Chondrocyte (in vitro differentiated cells): Measurements from ENCODE around the gene TULP1. TPM values are rescaled to one million over a fixed set of nuclear protein-coding genes. Genes with fewer than 3 reads are reported as not detected.

ENCODE experiments used
- DNase-seq: peaks from one replicate; pipeline ENCODE4 v3.0.0; 2021; ENCODE audit warnings: mixed read lengths, low spot score
- H3K27ac Mint-ChIP-seq: one replicate; pipeline ENCODE4 v1.8.0; 2021; ENCODE audit warnings: mild to moderate bottlenecking, moderate library complexity, mixed read lengths; ENCODE audit not compliant: unreplicated experiment
- H3K27me3 Mint-ChIP-seq: 2 replicates; pipeline ENCODE4 v1.8.0; 2021; ENCODE audit warnings: low read depth, mixed read lengths
- H3K36me3 Mint-ChIP-seq: 2 replicates; pipeline ENCODE4 v1.8.0; 2021; ENCODE audit warnings: low read depth, mixed read lengths
- H3K4me1 Mint-ChIP-seq: 2 replicates; pipeline ENCODE4 v1.8.0; 2021; ENCODE audit warnings: low read depth, mild to moderate bottlenecking, mixed read lengths
- H3K4me3 Mint-ChIP-seq: one replicate; pipeline ENCODE4 v1.8.0; 2021; ENCODE audit warnings: mild to moderate bottlenecking, moderate library complexity, mixed read lengths; ENCODE audit not compliant: unreplicated experiment
- H3K9me3 Mint-ChIP-seq: 2 replicates; pipeline ENCODE4 v1.8.0; 2021; ENCODE audit warnings: low read depth, mixed read lengths
- total RNA-seq: library from RNA; stranded (reverse); gene quantifications from 3 replicates; pipeline ENCODE4 v1.2.1, GENCODE V29; 2021
- TF ChIP-seq, protein P1 (sequence below): fragments of 200-600 bp; sonication (generic); IDR thresholded peaks from 2 replicates; pipeline ENCODE4 v1.5.0; 2021; ENCODE audit warnings: antibody characterized with exemption, mild to moderate bottlenecking, moderate library complexity

Gene TULP1
- total RNA-seq, 1 donor from 2014 or later = not detected

- DNase-seq = no peak
- Mint-ChIP-seq H3K4me3 (no peak overlapping the region), H3K27ac (no peak overlapping the region), H3K27me3 (no peaks in the 10 kb centered on the region), H3K4me1 (peaks cover 22% of the 10 kb centered on the region), H3K36me3 (peaks cover 19% of the 10 kb centered on the region), H3K9me3 (no peaks in the 10 kb centered on the region)
- TF ChIP-seq, protein P1, sequence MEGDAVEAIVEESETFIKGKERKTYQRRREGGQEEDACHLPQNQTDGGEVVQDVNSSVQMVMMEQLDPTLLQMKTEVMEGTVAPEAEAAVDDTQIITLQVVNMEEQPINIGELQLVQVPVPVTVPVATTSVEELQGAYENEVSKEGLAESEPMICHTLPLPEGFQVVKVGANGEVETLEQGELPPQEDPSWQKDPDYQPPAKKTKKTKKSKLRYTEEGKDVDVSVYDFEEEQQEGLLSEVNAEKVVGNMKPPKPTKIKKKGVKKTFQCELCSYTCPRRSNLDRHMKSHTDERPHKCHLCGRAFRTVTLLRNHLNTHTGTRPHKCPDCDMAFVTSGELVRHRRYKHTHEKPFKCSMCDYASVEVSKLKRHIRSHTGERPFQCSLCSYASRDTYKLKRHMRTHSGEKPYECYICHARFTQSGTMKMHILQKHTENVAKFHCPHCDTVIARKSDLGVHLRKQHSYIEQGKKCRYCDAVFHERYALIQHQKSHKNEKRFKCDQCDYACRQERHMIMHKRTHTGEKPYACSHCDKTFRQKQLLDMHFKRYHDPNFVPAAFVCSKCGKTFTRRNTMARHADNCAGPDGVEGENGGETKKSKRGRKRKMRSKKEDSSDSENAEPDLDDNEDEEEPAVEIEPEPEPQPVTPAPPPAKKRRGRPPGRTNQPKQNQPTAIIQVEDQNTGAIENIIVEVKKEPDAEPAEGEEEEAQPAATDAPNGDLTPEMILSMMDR = no peak
These were observed 47.0 kb downstream of the TULP1 start for GRCh38 chr6:35465646-35466045.

GRCh38 chr6:35463292-35463691 is 49.4 kb downstream of the TULP1 start:
- Mint-ChIP-seq H3K36me3 (peaks cover 8% of the 10 kb centered on the region), H3K4me3 (no peak overlapping the region), H3K9me3 (no peaks in the 10 kb centered on the region), H3K27me3 (no peaks in the 10 kb centered on the region), H3K4me1 (peaks cover 7% of the 10 kb centered on the region), H3K27ac (no peak overlapping the region)
- DNase-seq = no peak
- TF ChIP-seq, protein P1 = no peak

DNA sequence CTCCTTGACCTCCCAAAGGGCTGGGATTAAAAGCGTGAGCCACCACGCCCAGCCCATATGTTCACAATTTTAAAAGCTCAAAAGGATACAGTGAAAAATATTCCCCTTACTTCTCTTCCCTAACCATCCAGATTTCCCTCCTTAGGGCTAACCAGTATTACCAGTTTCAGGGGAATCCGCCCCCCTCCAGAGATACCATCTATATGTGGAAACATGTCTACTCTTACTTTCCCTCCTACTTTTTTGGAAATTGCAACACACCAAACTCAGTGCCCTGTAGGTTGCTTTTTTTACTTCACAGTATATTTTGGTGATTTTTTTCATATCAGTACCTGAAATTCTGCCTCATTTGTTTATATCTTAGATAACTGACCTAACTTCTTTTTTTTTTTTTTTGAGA is 51.4 kb downstream of the TULP1 start:
- no peak overlapping the region for H3K27ac Mint-ChIP-seq
- peaks cover 8% of the 10 kb centered on the region for H3K36me3 Mint-ChIP-seq
- no peaks in the 10 kb centered on the region for H3K27me3 Mint-ChIP-seq
- H3K4me1 Mint-ChIP-seq = no peaks in the 10 kb centered on the region
- H3K4me3 Mint-ChIP-seq = no peak overlapping the region
- no peaks in the 10 kb centered on the region for H3K9me3 Mint-ChIP-seq
- no peak for DNase-seq
- TF ChIP-seq, protein P1 = no peak

DNA sequence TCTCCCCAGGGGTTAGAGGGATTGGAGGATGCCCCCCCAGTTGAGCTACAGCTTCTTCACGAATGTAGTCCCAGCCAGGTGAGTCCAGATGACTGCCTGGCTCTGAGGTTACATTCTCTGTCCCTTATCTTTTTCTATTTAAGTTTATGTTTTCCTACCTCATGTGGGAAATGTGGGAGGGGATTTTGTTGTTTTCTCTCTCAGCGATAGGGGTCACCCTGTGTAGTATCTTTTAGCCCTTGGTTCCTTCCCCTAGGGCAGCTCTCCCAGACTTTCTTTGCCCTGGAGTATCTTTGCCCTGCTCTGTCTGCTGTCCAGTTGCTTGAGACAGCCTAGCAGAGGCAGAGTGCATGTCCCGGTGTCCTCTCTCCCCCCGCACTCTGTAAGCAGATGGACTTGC is 54.8 kb downstream of the TULP1 start:
- DNase-seq = no peak
- H3K4me3 Mint-ChIP-seq = no peak overlapping the region
- H3K4me1 Mint-ChIP-seq = peaks cover 19% of the 10 kb centered on the region
- H3K9me3 Mint-ChIP-seq = no peaks in the 10 kb centered on the region
- no peak overlapping the region for H3K27ac Mint-ChIP-seq
- TF ChIP-seq, protein P1 = no peak
- H3K36me3 Mint-ChIP-seq = peaks cover 12% of the 10 kb centered on the region
- H3K27me3 Mint-ChIP-seq = no peaks in the 10 kb centered on the region

GRCh38 chr6:35454391-35455110 is 58.1 kb downstream of the TULP1 start:
- no peak overlapping the region for H3K27ac Mint-ChIP-seq

More at GRCh38 chr6:35454391-35455110, 58.1 kb downstream of the TULP1 start:
- DNase-seq = no peak
- H3K4me3 Mint-ChIP-seq = no peak overlapping the region
- peaks cover 25% of the 10 kb centered on the region for H3K4me1 Mint-ChIP-seq
- TF ChIP-seq, protein P1 = no peak
- H3K9me3 Mint-ChIP-seq = no peaks in the 10 kb centered on the region
- H3K27me3 Mint-ChIP-seq = no peaks in the 10 kb centered on the region
- peaks cover 8% of the 10 kb centered on the region for H3K36me3 Mint-ChIP-seq
